K562 (cell line): ENCODE results near the gene COL23A1. TPM values are rescaled to one million over a fixed set of nuclear protein-coding genes. Genes with fewer than 3 reads are reported as not detected.

ENCODE experiments used
- FOXJ3 ChIP-seq: sonication (generic); formaldehyde crosslinking; IDR thresholded peaks from 2 replicates; pipeline ENCODE4 v1.4.0; 2020; ENCODE audit warnings: mild to moderate bottlenecking, missing genetic modification reagents
- HMG20B ChIP-seq: fragments of 250-450 bp; sonication (Bioruptor Pico); IDR thresholded peaks from 2 replicates; pipeline ENCODE4 v1.5.0; 2021; ENCODE audit warnings: mild to moderate bottlenecking
- HSF4 ChIP-seq: fragments of 250-450 bp; sonication (Bioruptor Pico); IDR thresholded peaks from 2 replicates; pipeline ENCODE4 v2.1.2; 2022; ENCODE audit warnings: mild to moderate bottlenecking, moderate library complexity, borderline replicate concordance
- ID3 ChIP-seq, 2 experiments: fragments of 250-450 bp in 1 of 2; fragments of 450-650 bp in 1 of 2; sonication (Bioruptor Pico) in 1 of 2; IDR thresholded peaks; 2 replicates each; pipeline versions ENCODE4 v1.6.1 to v1.8.0; 2016 to 2021; ENCODE audit warnings: mild to moderate bottlenecking in 2 of 2, moderate library complexity in 2 of 2, missing compliant biosample characterization in 1 of 2, missing genetic modification characterization in 1 of 2
- MNT ChIP-seq, 2 experiments: fragments of 450-650 bp; conservative IDR thresholded peaks; 2 replicates each; pipeline ENCODE4 v1.6.1; 2017; ENCODE audit warnings: mild to moderate bottlenecking in 2 of 2, moderate library complexity in 2 of 2
- MTA3 ChIP-seq: fragments of 450-650 bp; formaldehyde crosslinking; IDR thresholded peaks from 2 replicates; pipeline ENCODE4 v1.6.1; 2017; ENCODE audit warnings: mild to moderate bottlenecking, borderline replicate concordance
- PTBP1 ChIP-seq: fragments of 200-400 bp; formaldehyde crosslinking; IDR thresholded peaks from 2 replicates; pipeline ENCODE4 v1.6.1; 2017; ENCODE audit warnings: low read depth, low read length
- RBM17 ChIP-seq: fragments of 200-400 bp; formaldehyde crosslinking; IDR thresholded peaks from 2 replicates; pipeline ENCODE4 v1.6.1; 2017; ENCODE audit warnings: low read depth, mild to moderate bottlenecking, low read length, borderline replicate concordance
- SLC30A9 ChIP-seq: fragments of 250-450 bp; sonication (Bioruptor Pico); IDR thresholded peaks from 2 replicates; pipeline ENCODE4 v1.8.0; 2022; ENCODE audit warnings: mild to moderate bottlenecking, moderate library complexity
- SREBF1 ChIP-seq: fragments of 150-350 bp; IDR thresholded peaks from 2 replicates; pipeline ENCODE4 v1.6.1; 2014; ENCODE audit warnings: antibody characterized with exemption, low read depth, low read length, borderline replicate concordance
- XRCC3 ChIP-seq: fragments of 450-650 bp; IDR thresholded peaks from 2 replicates; pipeline ENCODE4 v1.6.1; 2017; ENCODE audit warnings: mild to moderate bottlenecking, moderate library complexity
- ZFX ChIP-seq: sonication (generic); formaldehyde crosslinking; IDR thresholded peaks from 2 replicates; pipeline ENCODE4 v1.8.0; 2022; ENCODE audit warnings: mild to moderate bottlenecking, missing genetic modification reagents, moderate library complexity
- ZNF239 ChIP-seq: fragments of 250-450 bp; sonication (Bioruptor Pico); IDR thresholded peaks from 2 replicates; pipeline ENCODE4 v1.4.0; 2020; ENCODE audit warnings: mild to moderate bottlenecking
- ZNF324 ChIP-seq: fragments of 250-450 bp; sonication (Bioruptor Pico); IDR thresholded peaks from 2 replicates; pipeline ENCODE4 v1.4.0; 2020; ENCODE audit warnings: mild to moderate bottlenecking
- ZNF764 ChIP-seq: fragments of 250-450 bp; sonication (Bioruptor Pico); IDR thresholded peaks from 2 replicates; pipeline ENCODE4 v1.4.0; 2020; ENCODE audit warnings: low read depth, mild to moderate bottlenecking, moderate library complexity
- polyA plus RNA-seq, 8 experiments: library from polyadenylated mRNA; depleted of rRNA in 4 of 8; stranded (reverse) in 5 of 8; unstranded in 3 of 8; fragments of >200 nt; fragmentation: Nextera tagmentation in 2 of 8; fragmentation: Illumina TruSeq in 1 of 8; extraction: Ambion mirVana in 2 of 8; extraction: Trizol in 1 of 8; gene quantifications; 2 replicates each; pipeline versions ENCODE4 v1.2.1 to v1.2.3, GENCODE V29; 2011 to 2014; ENCODE audit warnings: inconsistent platforms in 1 of 8, missing spikeins in 1 of 8
- total RNA-seq, 7 experiments: library from RNA; depleted of rRNA in 6 of 7; stranded (reverse); fragments of >200 nt in 6 of 7; fragmentation: Illumina TruSeq in 2 of 7; extraction: Trizol in 2 of 7; gene quantifications; 2 replicates each; pipeline versions ENCODE4 v1.2.1 to v1.2.3, GENCODE V29; 2011 to 2021; ENCODE audit warnings: low replicate concordance in 1 of 7
- TF ChIP-seq, protein P1 (sequence below): fragments of 450-650 bp; IDR thresholded peaks from 2 replicates; pipeline ENCODE4 v1.6.1; 2016; ENCODE audit warnings: mild to moderate bottlenecking

COL23A1 gene
- total and polyA plus RNA-seq, 9 of the 15 experiments (the other 6 are each of a cell fraction or from before 2014, with no cell fraction given), result 0.09 TPM; not detected in 8

- TF ChIP-seq RBM17 (no peak), XRCC3 (no peak), ZNF764 (CRISPR knock-in tag) (0 out of 2 replicates have a peak, but pooled peaks have one; percentile 8), MNT (conservative IDR thresholded peaks at IDR 0.05) (no peak), HSF4 (CRISPR knock-in tag) (no peak), ZNF324 (CRISPR knock-in tag) (no peak), HMG20B (CRISPR knock-in tag) (no peak), ID3 (CRISPR knock-in tag; IDR thresholded peaks at IDR 0.05) (no peak), ID3 (tag; IDR thresholded peaks at IDR 0.05) (0 out of 2 replicates have a peak, but pooled peaks have one; percentile 29), SREBF1 (no peak), ZFX (peak; percentile 93), SLC30A9 (CRISPR knock-in tag) (no peak), FOXJ3 (CRISPR knock-in tag) (no peak), ZNF239 (peak; percentile 94), MTA3 (peak; percentile 7; the same call in 1 of the 2 replicates), PTBP1 (0 out of 2 replicates have a peak, but pooled peaks have one; percentile 40)
- TF ChIP-seq, protein P1, sequence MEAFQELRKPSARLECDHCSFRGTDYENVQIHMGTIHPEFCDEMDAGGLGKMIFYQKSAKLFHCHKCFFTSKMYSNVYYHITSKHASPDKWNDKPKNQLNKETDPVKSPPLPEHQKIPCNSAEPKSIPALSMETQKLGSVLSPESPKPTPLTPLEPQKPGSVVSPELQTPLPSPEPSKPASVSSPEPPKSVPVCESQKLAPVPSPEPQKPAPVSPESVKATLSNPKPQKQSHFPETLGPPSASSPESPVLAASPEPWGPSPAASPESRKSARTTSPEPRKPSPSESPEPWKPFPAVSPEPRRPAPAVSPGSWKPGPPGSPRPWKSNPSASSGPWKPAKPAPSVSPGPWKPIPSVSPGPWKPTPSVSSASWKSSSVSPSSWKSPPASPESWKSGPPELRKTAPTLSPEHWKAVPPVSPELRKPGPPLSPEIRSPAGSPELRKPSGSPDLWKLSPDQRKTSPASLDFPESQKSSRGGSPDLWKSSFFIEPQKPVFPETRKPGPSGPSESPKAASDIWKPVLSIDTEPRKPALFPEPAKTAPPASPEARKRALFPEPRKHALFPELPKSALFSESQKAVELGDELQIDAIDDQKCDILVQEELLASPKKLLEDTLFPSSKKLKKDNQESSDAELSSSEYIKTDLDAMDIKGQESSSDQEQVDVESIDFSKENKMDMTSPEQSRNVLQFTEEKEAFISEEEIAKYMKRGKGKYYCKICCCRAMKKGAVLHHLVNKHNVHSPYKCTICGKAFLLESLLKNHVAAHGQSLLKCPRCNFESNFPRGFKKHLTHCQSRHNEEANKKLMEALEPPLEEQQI, result no peak
These were observed 357.2 kb downstream of the COL23A1 start (continued) for GRCh38 chr5:178232920-178233429.
